Islet of Langerhans (tissue), 1 donor: ENCODE measurements around the gene TMEM214.
"Not testable (repeated sequence)": the region's sequence is repeated elsewhere in the genome, so short reads cannot be mapped to it uniquely, and the experiment has no call there.

ENCODE experiments used
- FAIRE-seq: peaks from one replicate; lab custom pipeline; 2011; peaks lifted over from hg19 to GRCh38; lab: Jason Lieb, UNC

The TMEM214 gene

DNA sequence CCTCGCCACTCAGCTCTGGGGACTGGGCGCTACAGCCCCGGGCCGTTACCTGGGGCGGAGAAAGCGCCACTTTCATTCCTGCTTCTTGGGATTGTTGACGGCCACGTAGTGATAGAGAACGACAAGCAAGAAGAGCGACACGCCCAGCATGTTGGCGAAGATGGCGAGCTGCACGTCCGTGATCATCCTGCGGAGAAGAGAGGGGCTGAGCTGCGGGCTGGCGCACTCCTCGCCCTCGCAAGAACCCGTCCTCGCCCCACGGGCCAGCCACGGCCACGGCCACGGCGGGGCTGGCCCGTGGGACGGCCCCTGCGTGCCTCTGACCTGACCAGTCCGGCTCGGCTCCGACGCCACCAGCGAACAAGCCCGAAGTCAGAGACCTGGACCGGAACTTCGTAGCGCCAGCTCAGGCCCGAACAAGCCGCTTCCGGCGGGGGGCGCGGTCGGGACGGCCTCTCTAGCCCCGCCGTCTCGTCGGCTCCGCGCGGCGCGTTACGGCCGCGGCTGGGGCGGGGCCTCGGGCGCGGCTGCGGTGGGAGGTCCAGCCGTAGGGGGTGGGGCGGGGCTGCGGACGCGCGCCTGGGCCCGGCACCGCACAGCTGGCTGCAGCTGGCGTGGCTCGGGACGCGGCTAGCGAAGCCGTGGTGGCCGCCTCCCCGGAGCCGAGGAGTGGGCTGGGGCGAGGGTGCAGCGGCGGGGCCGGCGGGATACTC lies 38.7 kb downstream of the TMEM214 start, which contains the start of gene OST4:
Gene OST4, minus strand, starts transcription at position 378 of the 713 bp plus-strand sequence.
- no peak for FAIRE-seq

DNA sequence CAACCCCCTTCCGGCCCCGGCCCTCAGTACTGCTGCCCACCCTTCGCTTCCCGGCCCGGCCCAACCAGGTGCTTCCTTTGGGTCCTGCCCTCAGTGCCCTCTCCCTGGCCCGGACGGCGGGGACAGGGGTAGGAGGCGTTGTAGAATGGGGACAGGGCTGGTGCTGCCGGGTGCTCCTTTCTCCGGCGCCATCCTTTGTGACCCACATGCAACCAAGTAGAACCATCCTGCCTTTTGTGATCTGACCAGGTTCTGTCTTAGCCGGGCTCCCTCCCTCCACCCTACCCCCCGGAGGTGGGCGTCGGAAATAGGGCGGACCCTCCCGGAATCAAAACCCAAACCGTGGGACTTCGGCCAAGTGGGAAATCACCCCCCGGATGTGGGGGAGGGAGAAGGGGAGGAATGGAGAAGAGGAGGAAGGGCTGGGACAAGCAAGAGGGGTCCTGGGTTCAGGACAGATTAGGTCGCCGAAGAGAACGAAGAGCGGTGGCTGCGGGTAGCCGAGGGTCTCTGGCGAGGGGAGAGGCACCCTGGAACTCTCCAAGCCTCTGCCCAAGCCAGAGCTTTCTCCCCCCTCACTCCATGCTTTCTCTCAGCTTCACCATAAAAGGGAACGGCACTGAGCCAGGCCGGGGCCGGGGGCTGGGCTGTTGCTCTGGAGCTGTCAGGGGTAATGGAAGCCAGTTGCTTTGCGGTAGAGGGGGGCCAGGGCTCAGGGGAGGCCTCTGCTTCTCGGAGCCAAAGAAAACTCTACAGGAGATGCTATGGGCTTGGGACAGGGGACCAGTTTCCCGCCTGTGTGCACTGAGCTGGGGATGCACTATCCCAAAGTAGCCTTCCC lies 39.4 kb downstream of the TMEM214 start:
- FAIRE-seq, result no peak

DNA sequence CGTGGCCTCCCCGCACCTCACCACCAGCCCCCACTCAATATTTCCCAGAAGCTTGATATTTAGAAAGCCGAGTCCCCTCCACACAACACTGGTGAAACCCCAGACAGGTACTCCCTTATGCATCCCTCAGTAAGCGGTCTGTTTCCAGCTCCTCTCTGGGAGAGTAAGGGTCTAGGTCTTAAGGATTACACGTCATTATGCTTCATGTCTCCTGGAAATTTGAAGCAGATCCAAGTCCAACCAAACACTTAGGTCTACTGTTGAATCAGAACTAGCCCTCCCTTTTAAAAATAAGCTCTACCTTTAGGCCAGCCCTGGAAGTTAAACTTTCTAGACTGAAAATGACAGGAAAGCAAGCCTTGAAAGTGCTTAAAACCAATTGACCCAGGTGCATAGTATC lies 40.2 kb downstream of the TMEM214 start:
- no peak for FAIRE-seq

DNA sequence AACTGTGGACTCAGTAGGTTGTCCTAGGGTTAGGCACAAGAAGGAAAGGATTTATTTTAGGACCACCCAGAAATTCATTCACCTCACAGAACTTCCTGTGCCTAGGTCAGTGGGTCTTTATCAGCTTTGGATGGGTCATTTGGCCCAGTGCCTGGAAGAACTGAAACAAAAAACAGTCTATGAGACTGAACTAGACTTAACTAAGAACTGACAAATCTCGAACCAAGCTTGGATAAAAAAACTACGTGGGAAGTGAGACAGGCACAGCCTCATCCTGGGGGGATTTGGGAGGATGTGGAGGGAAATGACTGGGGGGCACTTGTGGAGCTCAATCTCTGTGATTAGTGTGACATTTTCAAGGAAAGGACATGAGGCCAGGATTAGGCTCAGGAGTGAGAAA lies 41.0 kb downstream of the TMEM214 start:
- FAIRE-seq, result no peak

DNA sequence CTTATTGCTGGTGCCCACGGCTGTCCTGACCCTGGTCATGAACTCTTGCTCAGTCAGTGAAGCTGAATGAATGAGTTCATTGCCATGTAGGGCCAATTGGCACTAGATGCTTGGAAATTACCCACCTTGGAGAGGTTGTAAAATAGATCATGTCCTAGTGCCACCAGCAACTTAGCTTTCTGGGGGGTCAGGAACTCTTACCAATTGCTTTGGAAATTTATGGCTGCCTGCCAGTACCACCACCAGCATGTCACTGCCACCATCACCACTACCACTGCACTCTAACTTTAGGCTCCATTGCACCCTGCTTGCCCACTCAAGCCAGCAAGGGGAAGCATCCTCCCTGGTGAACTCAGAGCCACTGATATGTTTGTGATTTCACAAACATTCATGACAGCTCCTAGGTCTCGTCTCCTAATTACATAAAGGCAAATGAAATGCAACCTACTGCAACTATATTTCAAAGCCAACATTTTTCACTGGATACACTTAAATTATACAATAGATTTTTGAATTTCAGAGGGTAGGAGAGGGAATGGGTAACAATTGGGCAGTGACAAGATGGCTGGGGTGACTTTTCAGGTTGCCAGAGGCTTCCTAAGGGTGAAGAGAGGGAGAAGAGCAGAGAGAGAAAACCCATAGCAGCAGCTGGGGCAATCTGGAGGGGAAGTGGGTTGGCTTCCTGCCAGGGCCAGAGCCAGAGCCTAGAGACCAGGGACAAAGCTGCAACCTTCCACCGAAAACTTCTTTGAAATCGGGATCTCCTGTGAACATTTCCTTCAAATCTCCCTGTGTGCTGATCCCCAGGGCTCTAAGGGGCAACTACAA lies 42.2 kb downstream of the TMEM214 start:
- FAIRE-seq, result no peak

DNA sequence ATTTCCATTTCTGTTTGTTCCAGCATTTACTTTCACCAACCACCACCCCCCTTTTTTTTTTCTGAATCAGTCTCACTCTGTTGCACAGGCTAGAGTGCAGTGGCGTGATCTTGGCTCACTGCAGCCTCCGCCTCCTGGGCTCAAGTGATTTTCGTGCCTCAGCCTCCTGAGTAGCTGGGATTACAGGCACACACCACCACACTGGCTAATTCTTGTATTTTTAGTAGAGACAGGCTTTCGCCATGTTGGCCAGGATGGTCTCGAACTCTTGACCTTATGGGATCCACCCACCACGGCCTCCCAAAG lies 42.8 kb downstream of the TMEM214 start:
- not testable (repeated sequence) for FAIRE-seq

DNA sequence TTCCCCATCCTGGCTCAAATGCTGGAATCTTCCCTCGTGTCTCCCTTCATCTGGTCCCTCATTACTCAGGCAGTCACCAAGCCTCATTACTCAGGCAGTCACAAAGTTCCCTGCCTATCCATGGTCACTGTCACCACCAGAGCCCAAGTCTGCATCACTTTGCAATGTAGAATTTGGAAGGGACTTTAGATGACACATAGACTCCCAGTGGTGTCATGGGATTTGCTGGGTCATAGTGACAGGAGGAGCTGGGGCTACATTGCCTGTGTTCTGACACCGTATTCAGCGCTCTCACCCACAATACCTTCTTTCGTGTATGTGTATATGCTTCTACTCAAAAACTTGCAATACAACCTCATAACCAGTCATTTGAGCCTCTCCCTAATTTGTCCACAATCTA lies 43.6 kb downstream of the TMEM214 start:
- no peak for FAIRE-seq

DNA sequence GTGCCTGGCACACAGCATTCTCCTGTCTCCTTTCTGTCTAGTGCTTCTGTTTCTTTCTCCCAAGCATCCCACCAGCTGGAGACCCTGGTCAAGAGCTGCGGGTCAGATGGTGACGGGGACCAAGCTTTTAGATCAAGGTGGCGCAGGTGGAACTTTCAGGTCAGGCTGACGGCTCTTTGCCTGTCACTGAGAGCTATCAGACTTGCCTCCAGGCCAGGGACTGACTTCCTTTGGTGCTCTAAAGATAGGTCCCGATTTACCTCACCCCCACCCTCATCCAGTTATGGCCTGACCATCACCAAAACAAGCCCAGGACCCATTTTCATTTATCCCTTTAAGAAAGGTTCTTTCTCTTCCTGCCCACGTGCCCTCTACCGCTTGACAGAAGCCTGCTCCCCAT lies 44.5 kb downstream of the TMEM214 start:
- FAIRE-seq, result no peak

DNA sequence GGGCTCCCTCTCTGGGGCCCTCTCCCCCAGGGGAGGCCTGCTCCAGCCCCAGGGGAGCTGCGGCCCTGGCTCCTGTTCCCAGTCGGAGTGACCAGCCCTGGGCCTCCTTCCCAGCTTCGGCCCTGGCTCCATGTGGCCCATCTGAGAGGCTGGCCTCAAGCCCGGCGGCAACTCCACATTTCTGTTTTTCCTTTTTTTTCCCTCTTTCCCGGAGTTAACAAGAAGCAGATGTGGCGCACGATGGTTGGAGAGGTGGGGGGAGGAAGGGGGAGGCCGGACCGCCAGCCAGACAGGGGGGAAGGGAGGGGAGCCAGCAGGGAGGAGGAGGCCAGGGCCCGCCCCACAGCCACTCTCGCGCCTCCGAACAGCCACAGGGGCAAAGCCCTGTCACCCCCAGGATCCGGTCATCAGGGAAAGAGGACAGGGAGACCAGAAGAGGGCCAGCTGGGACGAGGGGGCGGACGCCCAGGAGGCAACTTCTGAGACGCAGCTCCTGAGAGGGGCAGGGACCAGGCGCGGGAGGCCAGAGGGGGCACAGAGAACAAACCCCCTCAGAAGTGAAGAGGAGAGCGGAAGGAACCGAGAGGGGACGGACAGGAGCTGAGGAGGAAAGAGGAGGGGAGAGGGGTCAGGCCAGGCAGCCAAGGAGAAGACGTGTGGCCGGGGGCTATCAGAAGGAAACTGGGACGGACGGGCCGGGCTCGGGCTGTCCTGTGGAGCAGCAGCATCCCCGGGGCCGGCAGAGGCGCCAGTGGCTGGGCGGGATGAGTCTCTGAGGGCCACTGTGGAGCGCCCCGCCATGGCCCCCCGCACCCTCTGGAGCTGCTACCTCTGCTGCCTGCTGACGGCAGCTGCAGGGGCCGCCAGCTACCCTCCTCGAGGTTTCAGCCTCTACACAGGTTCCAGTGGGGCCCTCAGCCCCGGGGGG lies 45.8 kb downstream of the TMEM214 start, which contains the start of gene EMILIN1:
Gene EMILIN1, plus strand, starts transcription at position 349 of the 928 bp plus-strand sequence. Its CDS starts 451 bp downstream, at position 800.
- no peak for FAIRE-seq

DNA sequence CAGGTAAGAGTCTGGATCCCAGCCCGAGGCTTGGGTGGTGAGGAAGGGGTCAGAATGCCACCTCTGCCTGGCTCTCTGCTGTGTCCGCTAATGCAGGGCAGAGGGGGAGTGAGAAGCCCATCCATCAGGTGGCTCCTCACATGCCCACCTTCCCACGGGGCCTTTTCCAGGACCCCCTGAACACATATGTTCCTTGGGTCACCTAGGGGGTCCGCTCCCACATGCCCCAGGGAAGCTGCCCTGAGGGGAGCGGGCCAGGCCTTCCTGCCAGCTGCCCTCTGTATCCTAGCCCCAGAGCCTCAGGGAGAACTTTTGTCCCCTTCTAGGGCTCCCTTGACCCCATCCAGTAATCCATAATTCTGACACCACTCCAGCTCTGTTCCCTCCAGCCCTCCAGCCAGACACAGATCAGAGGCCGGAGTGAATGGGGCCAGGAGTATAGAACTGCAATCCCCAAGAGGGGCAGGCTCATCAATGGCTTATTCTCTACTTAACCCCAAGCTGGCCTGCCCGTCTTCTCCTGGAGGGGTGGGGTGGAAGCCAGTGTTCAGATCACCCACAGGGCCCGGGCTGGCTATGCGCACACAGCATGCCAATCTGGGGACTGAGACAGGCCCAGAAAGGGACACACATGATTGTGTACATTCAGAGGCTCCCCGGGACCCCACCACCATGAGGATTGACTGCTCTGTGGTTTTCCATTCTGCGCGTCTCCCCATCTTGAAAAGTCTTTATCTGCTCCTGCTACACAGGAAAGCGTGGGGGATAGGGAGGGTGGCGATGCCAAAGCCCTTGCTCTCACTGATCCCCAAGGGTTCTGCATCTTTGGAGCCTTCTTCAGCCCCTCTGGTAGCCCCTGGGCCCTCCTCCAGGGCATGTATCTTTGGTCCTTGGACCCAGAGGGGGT lies 46.7 kb downstream of the TMEM214 start:
- FAIRE-seq, result no peak

DNA sequence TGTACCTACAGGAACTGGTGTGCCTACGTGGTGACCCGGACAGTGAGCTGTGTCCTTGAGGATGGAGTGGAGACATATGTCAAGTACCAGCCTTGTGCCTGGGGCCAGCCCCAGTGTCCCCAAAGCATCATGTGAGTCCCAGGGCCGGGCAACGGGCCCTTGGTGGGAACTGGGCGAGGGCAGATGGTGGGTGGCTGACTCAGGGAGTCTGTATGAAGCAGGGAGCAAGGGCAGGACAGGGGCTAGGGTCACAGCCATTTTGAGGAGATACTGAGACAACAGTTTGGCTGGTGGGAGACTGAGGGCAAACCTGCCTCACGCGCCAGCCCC lies 47.3 kb downstream of the TMEM214 start:
- FAIRE-seq, result no peak

DNA sequence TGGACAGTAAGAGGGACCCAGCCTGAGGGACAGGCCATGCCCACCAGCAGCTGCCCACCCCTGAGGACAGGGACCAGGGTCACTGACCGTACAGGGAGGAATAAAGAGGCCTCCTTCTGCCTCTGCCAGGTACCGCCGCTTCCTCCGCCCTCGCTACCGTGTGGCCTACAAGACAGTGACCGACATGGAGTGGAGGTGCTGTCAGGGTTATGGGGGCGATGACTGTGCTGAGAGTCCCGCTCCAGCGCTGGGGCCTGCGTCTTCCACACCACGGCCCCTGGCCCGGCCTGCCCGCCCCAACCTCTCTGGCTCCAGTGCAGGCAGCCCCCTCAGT lies 47.8 kb downstream of the TMEM214 start:
- no peak for FAIRE-seq

DNA sequence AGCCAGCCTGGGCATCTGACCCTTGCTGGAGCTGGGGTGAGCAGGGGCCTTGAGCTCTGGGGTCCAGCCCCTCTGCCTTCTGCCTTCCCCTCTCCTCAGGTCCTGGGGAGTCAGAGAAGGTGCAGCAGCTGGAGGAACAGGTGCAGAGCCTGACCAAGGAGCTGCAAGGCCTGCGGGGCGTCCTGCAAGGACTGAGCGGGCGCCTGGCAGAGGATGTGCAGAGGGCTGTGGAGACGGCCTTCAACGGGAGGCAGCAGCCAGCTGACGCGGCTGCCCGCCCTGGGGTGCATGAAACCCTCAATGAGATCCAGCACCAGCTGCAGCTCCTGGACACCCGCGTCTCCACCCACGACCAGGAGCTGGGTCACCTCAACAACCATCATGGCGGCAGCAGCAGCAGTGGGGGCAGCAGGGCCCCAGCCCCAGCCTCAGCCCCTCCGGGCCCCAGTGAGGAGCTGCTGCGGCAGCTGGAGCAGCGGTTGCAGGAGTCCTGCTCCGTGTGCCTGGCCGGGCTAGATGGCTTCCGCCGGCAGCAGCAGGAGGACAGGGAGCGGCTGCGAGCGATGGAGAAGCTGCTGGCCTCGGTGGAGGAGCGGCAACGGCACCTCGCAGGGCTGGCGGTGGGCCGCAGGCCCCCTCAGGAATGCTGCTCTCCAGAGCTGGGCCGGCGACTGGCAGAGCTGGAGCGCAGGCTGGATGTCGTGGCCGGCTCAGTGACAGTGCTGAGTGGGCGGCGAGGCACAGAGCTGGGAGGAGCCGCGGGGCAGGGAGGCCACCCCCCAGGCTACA lies 49.4 kb downstream of the TMEM214 start:
- FAIRE-seq, result no peak

DNA sequence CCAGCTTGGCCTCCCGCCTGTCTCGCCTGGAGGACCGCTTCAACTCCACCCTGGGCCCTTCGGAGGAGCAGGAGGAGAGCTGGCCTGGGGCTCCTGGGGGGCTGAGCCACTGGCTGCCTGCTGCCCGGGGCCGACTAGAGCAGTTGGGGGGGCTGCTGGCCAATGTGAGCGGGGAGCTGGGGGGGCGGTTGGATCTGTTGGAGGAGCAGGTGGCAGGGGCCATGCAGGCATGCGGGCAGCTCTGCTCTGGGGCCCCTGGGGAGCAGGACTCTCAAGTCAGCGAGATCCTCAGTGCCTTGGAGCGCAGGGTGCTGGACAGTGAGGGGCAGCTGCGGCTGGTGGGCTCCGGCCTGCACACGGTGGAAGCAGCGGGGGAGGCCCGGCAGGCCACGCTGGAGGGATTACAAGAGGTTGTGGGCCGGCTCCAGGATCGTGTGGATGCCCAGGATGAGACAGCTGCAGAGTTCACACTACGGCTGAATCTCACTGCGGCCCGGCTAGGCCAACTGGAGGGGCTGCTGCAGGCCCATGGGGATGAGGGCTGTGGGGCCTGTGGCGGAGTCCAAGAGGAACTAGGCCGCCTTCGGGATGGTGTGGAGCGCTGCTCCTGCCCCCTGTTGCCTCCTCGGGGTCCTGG lies 50.1 kb downstream of the TMEM214 start:
- FAIRE-seq, result no peak

DNA sequence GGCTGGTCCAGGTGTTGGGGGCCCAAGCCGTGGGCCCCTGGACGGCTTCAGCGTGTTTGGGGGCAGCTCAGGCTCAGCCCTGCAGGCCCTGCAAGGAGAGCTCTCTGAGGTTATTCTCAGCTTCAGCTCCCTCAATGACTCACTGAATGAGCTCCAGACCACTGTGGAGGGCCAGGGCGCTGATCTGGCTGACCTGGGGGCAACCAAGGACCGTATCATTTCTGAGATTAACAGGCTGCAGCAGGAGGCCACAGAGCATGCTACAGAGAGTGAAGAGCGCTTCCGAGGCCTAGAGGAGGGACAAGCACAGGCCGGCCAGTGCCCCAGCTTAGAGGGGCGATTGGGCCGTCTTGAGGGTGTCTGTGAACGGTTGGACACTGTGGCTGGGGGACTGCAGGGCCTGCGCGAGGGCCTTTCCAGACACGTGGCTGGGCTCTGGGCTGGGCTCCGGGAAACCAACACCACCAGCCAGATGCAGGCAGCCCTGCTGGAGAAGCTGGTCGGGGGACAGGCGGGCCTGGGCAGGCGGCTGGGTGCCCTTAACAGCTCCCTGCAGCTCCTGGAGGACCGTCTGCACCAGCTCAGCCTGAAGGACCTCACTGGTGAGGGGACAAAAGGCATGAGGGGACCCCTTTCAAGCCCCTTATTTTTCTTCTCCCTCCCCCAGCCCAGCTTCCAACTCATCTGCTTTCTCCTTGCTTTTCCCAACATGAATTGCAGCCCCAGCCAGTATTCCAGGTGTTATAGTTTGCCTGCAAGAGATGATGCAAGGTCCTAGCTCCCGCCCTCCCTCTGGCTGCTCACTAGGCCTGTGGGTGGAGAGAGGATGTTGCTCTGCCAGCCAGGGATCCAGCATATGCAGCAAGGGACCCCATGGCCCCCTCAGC lies 50.9 kb downstream of the TMEM214 start:
- no peak for FAIRE-seq

DNA sequence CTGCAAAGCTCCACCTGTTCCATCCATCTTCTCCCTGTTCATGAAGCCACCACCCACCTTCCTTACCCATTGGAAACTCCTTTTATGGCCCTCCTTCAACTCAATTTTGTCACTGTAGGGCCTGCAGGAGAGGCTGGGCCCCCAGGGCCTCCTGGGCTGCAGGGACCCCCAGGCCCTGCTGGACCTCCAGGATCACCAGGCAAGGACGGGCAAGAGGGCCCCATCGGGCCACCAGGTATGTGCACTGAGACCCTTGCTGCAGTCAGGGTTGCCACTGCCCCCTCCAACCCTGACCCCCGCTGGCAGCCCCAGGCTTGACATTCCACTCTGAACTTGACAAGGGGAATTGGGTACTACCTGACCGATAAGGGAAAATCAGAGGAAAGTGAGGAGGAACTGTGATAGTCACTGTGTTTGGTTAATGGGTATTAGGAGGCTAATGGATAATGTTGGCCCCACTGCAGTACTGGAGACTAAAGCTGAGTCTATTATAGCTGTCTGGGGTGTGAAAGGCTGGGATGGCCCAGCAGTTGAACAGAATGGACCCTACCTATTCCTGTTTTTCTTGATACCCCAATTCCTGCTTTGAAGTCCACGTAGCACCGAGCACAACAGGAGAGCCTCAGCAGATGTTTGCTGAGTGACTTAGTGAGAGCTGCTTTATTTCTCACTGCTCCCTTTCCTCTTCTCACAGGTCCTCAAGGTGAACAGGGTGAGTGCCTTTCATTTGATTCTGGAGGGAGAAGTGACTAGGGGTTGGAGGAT lies 51.7 kb downstream of the TMEM214 start:
- no peak for FAIRE-seq

DNA sequence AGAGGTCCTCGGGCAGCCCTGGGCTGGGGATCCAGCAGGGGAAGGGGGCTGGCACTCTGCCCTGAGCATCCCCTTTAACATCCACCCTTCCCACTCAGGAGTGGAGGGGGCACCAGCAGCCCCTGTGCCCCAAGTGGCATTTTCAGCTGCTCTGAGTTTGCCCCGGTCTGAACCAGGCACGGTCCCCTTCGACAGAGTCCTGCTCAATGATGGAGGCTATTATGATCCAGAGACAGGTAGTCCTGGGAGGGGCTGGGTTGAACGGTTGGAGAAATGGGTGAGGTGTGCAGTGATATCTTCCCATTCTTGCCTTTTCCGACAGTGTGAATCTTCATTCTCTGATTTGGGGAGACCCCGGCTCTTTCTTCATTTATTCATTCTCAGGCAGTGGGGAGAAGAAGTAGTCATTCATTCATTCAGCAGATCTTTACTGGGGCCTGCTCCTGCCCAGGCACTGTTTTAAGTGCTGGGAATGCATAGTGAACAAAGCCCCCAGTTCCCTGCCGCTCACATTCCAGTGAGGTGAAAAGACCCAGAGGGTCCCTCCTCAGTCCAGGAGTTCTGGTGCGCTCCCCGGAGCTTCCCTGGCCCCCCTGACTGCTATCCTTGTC lies 52.4 kb downstream of the TMEM214 start:
- FAIRE-seq, result no peak
